Effector memory CD4-positive, alpha-beta T cell (primary cell): Measurements from ENCODE around the gene KRTAP5-4.

ENCODE experiments used
- DNase-seq, 3 donors: peaks; one replicate each; pipeline ENCODE4 v3.0.0-alpha.2; 2020
- H3K27ac ChIP-seq: 2 replicates; pipeline ENCODE4 v1.7.0; 2013; ENCODE audit warnings: mild to moderate bottlenecking, low read length, moderate library complexity; ENCODE audit not compliant: insufficient read depth, poor library complexity, severe bottlenecking
- H3K27me3 ChIP-seq: replicated peaks from 2 replicates; pipeline ENCODE4 v1.7.0; 2013; ENCODE audit warnings: mild to moderate bottlenecking, low read length; ENCODE audit not compliant: insufficient read depth, control insufficient read depth, poor library complexity, severe bottlenecking
- H3K36me3 ChIP-seq: 2 replicates; pipeline ENCODE4 v1.7.0; 2013; ENCODE audit warnings: mild to moderate bottlenecking, low read length, moderate library complexity; ENCODE audit not compliant: control insufficient read depth, insufficient read depth
- H3K4me1 ChIP-seq: 2 replicates; pipeline ENCODE4 v1.7.0; 2013; ENCODE audit warnings: low read length, mild to moderate bottlenecking; ENCODE audit not compliant: control insufficient read depth, insufficient read depth, poor library complexity, severe bottlenecking
- H3K4me3 ChIP-seq: 2 replicates; pipeline ENCODE4 v1.7.0; 2013; ENCODE audit warnings: low read length, low read depth, mild to moderate bottlenecking; ENCODE audit not compliant: insufficient read depth, poor library complexity, severe bottlenecking
- H3K9me3 ChIP-seq: 2 replicates; pipeline ENCODE4 v1.7.0; 2013; ENCODE audit warnings: mild to moderate bottlenecking, low read length, moderate library complexity; ENCODE audit not compliant: control insufficient read depth

The KRTAP5-4 gene

DNA sequence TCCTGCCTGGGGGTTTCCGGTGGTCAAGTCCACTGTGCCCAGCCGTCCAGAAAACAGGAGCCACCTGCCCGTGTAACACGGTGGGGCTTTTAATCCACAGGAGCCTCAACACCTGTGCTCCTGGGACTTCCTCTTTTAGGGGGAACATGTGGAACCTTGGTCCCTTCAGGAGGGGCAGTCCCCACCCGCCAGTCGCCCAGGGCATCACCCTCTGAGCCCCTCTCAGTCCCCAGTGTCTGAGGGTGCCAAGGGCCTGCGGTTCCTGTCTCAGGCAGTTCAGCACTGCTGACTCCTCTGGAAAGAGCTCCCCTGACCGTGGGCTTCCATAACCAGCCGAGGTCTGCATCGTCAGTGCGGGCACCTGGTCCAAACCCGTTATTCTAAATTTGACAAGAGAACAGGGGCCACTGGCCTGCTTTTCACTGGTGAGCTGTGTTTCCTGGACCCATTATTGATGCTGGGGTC is 23.5 kb upstream of the KRTAP5-4 start:
- DNase-seq, result no peak
- Histone ChIP-seq H3K4me1 (no peaks in the 10 kb centered on the region), H3K36me3 (no peaks in the 10 kb centered on the region), H3K4me3 (no peak overlapping the region), H3K9me3 (no peaks in the 10 kb centered on the region), H3K27me3 (no peaks in the 10 kb centered on the region), H3K27ac (no peak overlapping the region)

DNA sequence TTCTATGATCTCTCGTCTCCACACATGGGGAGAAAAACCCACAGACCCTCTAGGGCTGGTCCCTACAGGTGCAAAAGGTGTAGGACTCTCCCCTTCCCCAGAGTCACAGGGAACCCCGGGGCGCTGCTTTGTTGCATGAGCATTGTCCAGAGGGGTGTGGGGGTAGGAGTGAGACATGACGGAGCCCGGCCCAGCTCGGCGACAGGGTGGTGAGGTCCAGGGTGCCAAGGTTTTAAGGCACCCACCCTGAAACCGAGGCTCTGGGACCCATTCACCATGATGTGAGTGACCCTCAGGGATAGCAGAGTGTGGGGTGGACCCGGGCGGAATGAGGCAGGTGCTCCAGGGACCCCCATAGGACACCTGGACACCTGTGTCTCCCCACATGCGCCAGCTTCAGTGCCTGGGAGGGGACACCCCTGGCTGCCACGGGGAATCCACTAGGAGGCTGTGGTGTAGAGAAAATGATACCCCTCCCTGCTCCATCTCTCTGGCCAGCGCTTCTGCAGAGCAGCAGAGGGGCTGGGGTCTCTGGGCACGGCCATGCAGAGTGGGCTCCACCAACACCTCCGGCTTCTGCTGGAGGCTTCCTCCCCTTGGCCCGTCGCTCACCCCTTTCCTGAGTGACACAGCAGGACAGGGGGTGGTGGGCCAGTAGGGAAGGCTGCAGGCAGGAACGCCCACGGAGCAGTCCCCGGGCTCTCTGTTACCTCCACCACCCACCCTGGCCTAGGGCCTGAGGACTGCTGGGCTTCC is 22.8 kb upstream of the KRTAP5-4 start:
- H3K36me3 ChIP-seq, result no peaks in the 10 kb centered on the region
- H3K27me3 ChIP-seq, result peaks cover 5% of the 10 kb centered on the region
- no peak overlapping the region for H3K27ac ChIP-seq
- H3K4me3 ChIP-seq, result no peak overlapping the region
- no peaks in the 10 kb centered on the region for H3K9me3 ChIP-seq
- H3K4me1 ChIP-seq, result no peaks in the 10 kb centered on the region
- no peak for DNase-seq

DNA sequence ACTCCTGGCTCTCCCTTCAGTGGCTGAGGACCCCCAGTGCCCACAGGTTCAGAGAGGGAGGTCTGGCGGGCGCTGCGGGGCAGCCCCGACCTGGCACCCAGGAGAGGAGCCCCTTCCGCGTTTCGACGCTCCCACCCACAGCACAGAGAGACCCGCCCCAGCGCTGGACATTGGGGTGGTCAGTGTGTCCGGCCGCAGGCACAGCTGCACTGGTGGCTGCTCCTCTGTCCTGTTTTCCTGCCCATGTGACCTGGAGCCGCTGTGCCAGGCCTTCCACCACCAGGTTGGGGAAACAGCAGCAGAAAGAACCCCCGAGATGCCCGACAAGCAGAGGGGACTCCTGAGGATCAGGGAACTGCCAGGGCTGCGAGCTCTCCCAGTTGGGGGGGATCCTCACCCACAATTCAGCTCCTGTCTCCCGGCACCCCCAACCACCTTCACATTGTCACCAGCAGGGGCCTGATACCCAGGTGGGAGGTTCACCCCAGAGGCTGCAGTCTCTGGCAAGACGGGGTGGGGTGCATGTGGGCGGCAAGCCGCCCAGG is 21.3 kb upstream of the KRTAP5-4 start:
- H3K27me3 ChIP-seq, result peaks cover 6% of the 10 kb centered on the region
- H3K27ac ChIP-seq, result no peak overlapping the region
- H3K9me3 ChIP-seq, result no peaks in the 10 kb centered on the region
- H3K4me1 ChIP-seq, result no peaks in the 10 kb centered on the region
- DNase-seq, result no peak
- no peak overlapping the region for H3K4me3 ChIP-seq
- no peaks in the 10 kb centered on the region for H3K36me3 ChIP-seq

DNA sequence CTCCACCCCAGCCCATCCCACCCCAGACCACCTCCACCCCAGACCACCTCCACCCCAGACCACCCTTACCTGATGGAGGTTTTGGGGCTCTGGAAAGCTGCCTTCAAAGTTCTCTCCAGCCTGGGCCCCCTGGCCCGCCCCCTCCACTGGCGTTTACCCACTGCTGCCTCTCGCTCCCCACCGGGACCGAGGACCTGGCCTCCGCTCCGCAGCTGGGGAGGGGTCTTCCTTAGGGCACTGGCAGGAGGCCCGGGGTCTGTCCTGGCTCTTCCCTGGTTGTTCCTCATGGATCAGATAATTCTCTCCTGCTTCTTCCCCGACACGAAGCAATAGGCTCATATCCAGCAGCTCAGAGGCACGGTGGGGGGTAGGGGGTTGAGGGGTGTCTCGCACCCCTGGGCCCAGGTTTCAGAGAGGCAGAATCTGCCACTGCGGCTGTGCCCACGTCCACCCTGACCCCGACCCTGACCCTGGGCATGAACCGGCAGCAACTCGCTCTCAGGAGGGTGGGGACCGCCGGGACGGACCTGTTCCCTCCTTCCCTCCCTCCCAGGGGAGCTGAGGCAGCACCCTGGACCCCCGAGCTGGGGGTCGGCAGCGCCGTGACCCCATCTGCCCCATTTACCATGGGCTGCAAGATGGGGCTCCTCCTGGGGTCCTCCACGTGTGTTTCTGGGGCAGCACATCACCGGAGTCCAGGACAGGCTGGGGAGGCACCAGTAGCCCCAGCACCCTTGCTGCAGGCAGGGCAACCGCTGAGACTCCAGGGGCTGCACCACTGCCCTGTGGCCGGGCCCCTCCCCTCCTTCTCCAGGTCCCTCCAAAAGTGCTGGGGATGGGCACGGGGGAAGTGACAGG is 20.6 kb upstream of the KRTAP5-4 start:
- Histone ChIP-seq H3K4me1 (no peaks in the 10 kb centered on the region), H3K4me3 (no peak overlapping the region), H3K9me3 (no peaks in the 10 kb centered on the region), H3K36me3 (no peaks in the 10 kb centered on the region), H3K27me3 (peaks cover 6% of the 10 kb centered on the region), H3K27ac (no peak overlapping the region)
- no peak for DNase-seq

DNA sequence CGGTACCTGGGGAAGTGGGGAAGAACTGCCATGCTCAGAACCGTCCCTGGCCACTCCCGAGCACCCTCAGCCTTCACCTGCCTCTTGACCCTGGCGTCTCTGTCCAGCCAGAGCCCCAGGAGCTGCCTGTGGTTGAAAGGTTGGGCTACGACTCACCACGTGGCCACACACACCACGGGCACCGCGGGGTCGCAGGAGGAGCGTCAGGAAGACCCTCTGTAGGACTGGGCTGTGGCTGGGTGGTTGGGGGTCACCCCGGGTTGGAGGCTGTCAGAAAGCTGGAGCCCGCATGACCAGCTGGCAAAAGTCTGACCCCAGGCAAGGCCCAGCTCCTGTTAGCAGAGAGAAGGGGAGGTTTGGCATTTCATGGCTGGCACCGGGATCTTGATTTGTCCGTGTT is 19.2 kb upstream of the KRTAP5-4 start:
- H3K4me3 ChIP-seq, result no peak overlapping the region
- no peaks in the 10 kb centered on the region for H3K9me3 ChIP-seq
- peaks cover 6% of the 10 kb centered on the region for H3K27me3 ChIP-seq
- no peak overlapping the region for H3K27ac ChIP-seq
- H3K4me1 ChIP-seq, result no peaks in the 10 kb centered on the region
- no peak for DNase-seq
- H3K36me3 ChIP-seq, result no peaks in the 10 kb centered on the region

DNA sequence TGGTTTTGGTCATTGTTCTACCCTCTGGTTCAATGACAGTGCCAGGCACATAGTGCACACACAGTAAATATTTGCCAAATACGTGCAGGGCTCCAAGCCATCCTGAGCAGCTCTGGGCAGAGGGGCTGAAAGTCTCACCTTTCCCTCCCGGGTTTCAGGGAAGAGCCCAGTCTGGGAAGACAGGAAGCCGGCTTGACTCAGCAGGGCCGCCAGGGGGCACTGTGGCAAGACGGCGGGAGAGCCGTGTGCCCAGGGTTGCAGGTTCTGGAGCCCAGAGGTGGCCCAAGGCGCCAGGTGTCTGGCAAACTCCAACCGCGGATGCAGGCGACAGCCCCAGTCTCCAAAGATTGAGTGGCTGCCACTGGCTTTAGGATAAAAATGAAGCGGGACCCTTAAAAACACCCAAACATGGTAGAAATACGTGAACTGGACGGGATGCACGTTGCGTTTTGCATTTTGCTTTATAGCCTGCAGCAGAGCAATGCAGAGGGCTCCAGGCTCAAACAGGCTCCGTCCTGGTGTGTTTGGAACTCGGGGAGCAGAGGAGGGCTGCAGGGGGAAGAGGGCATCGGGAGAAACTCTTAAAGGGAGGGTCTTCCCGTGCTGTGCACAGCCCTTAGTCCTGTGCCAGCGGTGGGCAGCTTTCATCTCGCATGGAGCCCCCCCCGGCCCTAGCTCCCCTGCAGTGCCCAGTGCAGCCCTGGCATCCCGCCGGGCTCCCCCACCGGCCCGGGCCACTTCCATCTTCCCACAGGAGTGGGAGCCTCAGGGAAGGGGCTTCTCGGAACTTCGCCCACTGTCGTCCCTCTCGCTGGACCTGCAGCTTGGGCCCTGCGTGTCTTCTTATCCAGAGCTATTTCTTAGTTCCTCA is 18.4 kb upstream of the KRTAP5-4 start:
- DNase-seq, result no peak
- no peaks in the 10 kb centered on the region for H3K36me3 ChIP-seq
- H3K27ac ChIP-seq, result no peak overlapping the region
- H3K9me3 ChIP-seq, result no peaks in the 10 kb centered on the region
- no peak overlapping the region for H3K4me3 ChIP-seq
- no peaks in the 10 kb centered on the region for H3K4me1 ChIP-seq
- H3K27me3 ChIP-seq, result peaks cover 6% of the 10 kb centered on the region

DNA sequence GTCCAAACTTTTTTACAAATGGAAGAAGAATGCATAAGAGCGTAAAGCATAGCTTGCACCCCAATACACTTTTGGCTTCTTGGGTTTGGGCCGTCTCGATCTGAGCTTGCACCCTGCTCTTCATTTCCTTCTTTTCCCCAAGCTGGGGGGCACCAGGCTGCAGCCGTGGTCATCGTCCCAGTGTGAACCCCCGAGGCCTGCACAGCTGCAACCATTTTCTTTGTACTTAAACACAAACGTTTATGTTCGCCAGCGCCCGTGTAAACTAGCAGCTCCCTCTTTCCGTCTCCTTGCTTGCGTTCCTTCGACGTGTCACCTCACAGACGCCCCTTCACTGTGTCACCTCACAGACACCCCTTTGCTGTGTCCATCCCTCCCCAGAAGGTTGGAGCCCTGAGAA is 17.7 kb upstream of the KRTAP5-4 start:
- no peaks in the 10 kb centered on the region for H3K36me3 ChIP-seq
- no peak overlapping the region for H3K4me3 ChIP-seq
- H3K27me3 ChIP-seq, result peaks cover 6% of the 10 kb centered on the region
- no peak for DNase-seq
- H3K4me1 ChIP-seq, result no peaks in the 10 kb centered on the region
- no peaks in the 10 kb centered on the region for H3K9me3 ChIP-seq
- no peak overlapping the region for H3K27ac ChIP-seq

DNA sequence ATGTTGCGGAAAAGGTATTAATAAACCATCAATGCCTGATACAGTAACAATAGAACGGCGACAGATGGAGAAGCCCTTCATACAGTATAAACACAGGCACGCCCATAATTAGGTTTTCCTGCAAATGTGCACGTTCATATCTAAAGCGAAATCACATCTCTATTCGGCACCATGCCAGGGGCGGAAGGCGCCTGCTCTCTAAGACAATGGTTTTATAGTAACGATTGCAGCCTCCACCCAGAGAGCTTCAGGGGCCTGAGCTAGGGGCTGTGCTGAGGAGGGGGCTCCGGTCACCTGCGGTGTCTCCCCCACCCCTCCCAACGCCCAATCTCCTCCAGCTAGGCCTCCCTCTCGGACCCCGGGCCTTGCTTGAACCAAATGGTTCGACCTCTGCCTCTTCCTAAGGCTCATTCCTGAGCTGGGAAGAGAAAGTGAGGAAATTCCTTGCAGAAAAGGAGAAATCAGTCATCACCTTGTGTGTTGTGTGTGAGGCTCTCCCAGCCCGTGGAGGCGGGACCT is 17.2 kb upstream of the KRTAP5-4 start:
- no peaks in the 10 kb centered on the region for H3K9me3 ChIP-seq
- H3K36me3 ChIP-seq, result no peaks in the 10 kb centered on the region
- no peak overlapping the region for H3K27ac ChIP-seq
- no peak for DNase-seq
- H3K27me3 ChIP-seq, result peaks cover 6% of the 10 kb centered on the region
- no peaks in the 10 kb centered on the region for H3K4me1 ChIP-seq
- H3K4me3 ChIP-seq, result no peak overlapping the region

DNA sequence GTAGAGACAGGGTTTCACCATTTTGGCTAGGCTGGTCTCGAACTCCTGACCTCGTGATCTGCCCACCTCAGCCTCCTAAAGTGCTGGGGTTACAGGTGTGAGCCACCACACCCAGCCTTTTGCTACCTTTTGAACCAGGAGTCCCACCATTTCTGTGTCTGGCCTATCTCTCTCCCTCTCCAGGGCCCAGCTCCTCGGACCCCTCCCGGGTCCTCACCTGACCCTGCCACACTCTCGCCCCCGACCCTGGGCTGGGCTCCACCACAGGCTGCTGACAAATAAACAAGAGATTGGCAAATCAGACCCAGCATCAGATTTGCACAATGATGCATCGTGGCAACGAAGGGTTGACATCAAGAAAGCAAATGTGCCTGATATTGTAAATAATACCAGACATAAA is 16.4 kb upstream of the KRTAP5-4 start:
- DNase-seq, result no peak
- no peak overlapping the region for H3K4me3 ChIP-seq
- no peaks in the 10 kb centered on the region for H3K9me3 ChIP-seq
- H3K36me3 ChIP-seq, result no peaks in the 10 kb centered on the region
- peaks cover 6% of the 10 kb centered on the region for H3K27me3 ChIP-seq
- H3K27ac ChIP-seq, result no peak overlapping the region
- H3K4me1 ChIP-seq, result no peaks in the 10 kb centered on the region
